Measurements from ENCODE around the gene ATP6V1B1.

DNA sequence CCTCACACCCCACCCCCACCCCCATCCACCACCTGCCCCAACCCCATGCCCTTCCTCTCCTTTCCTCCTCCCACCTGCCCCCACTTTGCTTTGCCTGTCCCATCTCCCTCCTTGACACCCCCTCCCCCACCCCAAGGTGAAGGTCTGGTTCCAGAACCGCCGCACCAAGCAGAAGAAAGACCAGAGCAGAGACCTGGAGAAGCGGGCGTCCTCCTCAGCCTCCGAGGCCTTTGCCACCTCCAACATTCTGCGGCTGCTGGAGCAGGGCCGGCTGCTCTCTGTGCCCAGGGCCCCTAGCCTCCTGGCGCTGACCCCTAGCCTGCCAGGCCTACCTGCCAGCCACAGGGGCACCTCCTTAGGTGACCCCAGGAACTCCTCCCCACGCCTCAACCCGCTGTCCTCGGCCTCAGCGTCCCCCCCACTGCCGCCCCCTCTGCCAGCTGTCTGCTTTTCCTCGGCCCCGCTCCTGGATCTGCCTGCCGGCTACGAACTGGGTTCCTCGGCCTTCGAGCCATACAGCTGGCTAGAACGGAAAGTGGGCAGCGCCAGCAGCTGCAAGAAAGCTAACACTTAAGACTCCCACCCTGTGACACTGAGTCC is 3.0 kb upstream of the ATP6V1B1 start:
- TF ChIP-seq, protein P1, sequence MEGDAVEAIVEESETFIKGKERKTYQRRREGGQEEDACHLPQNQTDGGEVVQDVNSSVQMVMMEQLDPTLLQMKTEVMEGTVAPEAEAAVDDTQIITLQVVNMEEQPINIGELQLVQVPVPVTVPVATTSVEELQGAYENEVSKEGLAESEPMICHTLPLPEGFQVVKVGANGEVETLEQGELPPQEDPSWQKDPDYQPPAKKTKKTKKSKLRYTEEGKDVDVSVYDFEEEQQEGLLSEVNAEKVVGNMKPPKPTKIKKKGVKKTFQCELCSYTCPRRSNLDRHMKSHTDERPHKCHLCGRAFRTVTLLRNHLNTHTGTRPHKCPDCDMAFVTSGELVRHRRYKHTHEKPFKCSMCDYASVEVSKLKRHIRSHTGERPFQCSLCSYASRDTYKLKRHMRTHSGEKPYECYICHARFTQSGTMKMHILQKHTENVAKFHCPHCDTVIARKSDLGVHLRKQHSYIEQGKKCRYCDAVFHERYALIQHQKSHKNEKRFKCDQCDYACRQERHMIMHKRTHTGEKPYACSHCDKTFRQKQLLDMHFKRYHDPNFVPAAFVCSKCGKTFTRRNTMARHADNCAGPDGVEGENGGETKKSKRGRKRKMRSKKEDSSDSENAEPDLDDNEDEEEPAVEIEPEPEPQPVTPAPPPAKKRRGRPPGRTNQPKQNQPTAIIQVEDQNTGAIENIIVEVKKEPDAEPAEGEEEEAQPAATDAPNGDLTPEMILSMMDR (IDR thresholded peaks at IDR 0.05), result no peak
- TF ChIP-seq POLR2A (IDR thresholded peaks at IDR 0.05), result no peak
